Transverse colon (tissue), 4 donors: Measurements from ENCODE around the gene FETUB.

Experiments
- EP300 ChIP-seq: sonication (generic); formaldehyde crosslinking; IDR thresholded peaks from one replicate; pipeline ENCODE4 v1.6.1; 2017; ENCODE audit warnings: antibody characterized with exemption, low read depth
- POLR2A ChIP-seq: fragments of 450-650 bp; IDR thresholded peaks from one replicate; pipeline ENCODE4 v1.6.1; 2016; ENCODE audit warnings: antibody characterized with exemption, mild to moderate bottlenecking, moderate library complexity
- POLR2AphosphoS5 ChIP-seq, 3 donors: sonication (generic); formaldehyde crosslinking; IDR thresholded peaks; one replicate each; pipeline ENCODE4 v1.6.1; 2016; ENCODE audit warnings: antibody characterized with exemption in 3 of 3
- TF ChIP-seq, protein P1 (sequence below), 5 experiments: fragments of 200-600 bp in 3 of 5; fragments of 450-650 bp in 2 of 5; sonication (generic) in 3 of 5; IDR thresholded peaks; 1 replicate in 2 of 5; 2 replicates in 3 of 5; pipeline ENCODE4 v1.5.1; 2016 to 2017; ENCODE audit warnings: antibody characterized with exemption in 5 of 5, inconsistent platforms in 3 of 5, mild to moderate bottlenecking in 2 of 5, moderate library complexity in 1 of 5

- TF ChIP-seq, protein P1, sequence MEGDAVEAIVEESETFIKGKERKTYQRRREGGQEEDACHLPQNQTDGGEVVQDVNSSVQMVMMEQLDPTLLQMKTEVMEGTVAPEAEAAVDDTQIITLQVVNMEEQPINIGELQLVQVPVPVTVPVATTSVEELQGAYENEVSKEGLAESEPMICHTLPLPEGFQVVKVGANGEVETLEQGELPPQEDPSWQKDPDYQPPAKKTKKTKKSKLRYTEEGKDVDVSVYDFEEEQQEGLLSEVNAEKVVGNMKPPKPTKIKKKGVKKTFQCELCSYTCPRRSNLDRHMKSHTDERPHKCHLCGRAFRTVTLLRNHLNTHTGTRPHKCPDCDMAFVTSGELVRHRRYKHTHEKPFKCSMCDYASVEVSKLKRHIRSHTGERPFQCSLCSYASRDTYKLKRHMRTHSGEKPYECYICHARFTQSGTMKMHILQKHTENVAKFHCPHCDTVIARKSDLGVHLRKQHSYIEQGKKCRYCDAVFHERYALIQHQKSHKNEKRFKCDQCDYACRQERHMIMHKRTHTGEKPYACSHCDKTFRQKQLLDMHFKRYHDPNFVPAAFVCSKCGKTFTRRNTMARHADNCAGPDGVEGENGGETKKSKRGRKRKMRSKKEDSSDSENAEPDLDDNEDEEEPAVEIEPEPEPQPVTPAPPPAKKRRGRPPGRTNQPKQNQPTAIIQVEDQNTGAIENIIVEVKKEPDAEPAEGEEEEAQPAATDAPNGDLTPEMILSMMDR (IDR thresholded peaks at IDR 0.05), result no peak
- no peak for TF ChIP-seq POLR2A
- TF ChIP-seq POLR2AphosphoS5 (IDR thresholded peaks at IDR 0.05), result no peak
- TF ChIP-seq EP300, result no peak
Observed at GRCh38 chr3:186590580-186591295, 49.5 kb upstream of the FETUB start.
